ENCODE measurements around the gene OGDH.

OGDH gene

GRCh38 chr7:44735403-44736165 lies 129.2 kb downstream of the OGDH start:
- Histone ChIP-seq H3K4me1 (no peaks in the 10 kb centered on the region), H3K27me3 (ENCODE audit: low read depth) (no peaks in the 10 kb centered on the region), H3K4me3 (no peak overlapping the region), H3K36me3 (replicated peaks) (no peaks in the 10 kb centered on the region), H3K9me3 (no peaks in the 10 kb centered on the region)
- DNase-seq (ENCODE audit: low spot score in 2 of 2): no peak
- in situ Hi-C loops (cut with MboI; ENCODE audit: low sequenced_read_pairs): no loop called here

- no peaks in the 10 kb centered on the region for H3K4me1 ChIP-seq
- in situ Hi-C loops (cut with MboI; ENCODE audit: low sequenced_read_pairs): no loop called here
- no peak for DNase-seq (ENCODE audit: low spot score in 2 of 2)
These were observed 130.5 kb downstream of the OGDH start for GRCh38 chr7:44736896-44737295.

GRCh38 chr7:44738051-44738723 lies 131.8 kb downstream of the OGDH start:
- H3K27me3 ChIP-seq (ENCODE audit: low read depth): no peaks in the 10 kb centered on the region
- H3K4me3 ChIP-seq: no peak overlapping the region
- no peak for DNase-seq (ENCODE audit: low spot score in 2 of 2)
- in situ Hi-C loops (cut with MboI; ENCODE audit: low sequenced_read_pairs): no loop called here
- H3K4me1 ChIP-seq: no peaks in the 10 kb centered on the region
- H3K36me3 ChIP-seq (replicated peaks): no peaks in the 10 kb centered on the region
- H3K9me3 ChIP-seq: no peaks in the 10 kb centered on the region

More at GRCh38 chr7:44736896-44737295, 130.5 kb downstream of the OGDH start:
- H3K4me3 ChIP-seq: no peak overlapping the region
- H3K27me3 ChIP-seq (ENCODE audit: low read depth): no peaks in the 10 kb centered on the region
- H3K9me3 ChIP-seq: no peaks in the 10 kb centered on the region
- H3K36me3 ChIP-seq (replicated peaks): no peaks in the 10 kb centered on the region

DNA sequence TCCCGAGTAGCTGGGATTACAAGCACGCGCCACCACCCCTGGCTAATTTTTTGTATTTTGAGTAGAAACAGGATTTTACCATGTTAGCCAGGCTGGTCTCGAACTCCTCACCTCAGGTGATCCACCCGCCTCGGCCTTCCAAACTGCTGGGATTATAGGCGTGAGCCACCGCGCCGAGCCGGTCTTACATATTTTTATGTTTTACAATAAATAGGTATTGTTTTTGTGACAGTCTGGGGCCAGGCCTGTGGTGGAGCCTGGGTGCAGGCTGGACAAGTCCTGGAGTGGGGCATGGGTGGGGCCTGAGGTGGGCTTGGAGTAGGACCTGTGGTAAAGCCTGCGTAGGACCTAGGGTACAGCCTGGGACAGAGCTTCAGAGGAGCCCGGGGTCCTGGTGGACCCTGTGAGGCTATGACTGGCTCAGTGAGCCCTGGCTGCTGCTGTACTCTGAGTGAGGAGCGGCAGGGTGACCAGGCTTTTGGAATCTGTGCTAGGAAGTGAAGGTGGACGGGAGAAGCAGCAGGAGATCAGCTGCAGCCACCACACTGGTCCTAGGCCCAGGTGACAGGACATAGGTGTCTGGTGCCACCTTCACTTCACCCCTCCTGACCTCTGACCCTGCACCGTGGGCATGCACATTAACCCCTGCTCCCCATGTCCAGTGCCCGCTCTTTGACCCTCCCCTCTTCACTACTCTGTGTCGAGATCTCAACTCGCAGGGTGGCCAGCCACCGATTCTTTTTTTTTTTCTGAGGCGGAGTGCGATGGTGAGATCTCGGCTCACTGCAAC lies 132.6 kb downstream of the OGDH start:
- Histone ChIP-seq H3K36me3 (replicated peaks) (no peaks in the 10 kb centered on the region), H3K4me1 (peaks cover 7% of the 10 kb centered on the region), H3K9me3 (no peaks in the 10 kb centered on the region), H3K4me3 (no peak overlapping the region), H3K27me3 (ENCODE audit: low read depth) (no peaks in the 10 kb centered on the region)
- no peak for DNase-seq (ENCODE audit: low spot score in 2 of 2)
- in situ Hi-C loops (cut with MboI; ENCODE audit: low sequenced_read_pairs): no loop called here

DNA sequence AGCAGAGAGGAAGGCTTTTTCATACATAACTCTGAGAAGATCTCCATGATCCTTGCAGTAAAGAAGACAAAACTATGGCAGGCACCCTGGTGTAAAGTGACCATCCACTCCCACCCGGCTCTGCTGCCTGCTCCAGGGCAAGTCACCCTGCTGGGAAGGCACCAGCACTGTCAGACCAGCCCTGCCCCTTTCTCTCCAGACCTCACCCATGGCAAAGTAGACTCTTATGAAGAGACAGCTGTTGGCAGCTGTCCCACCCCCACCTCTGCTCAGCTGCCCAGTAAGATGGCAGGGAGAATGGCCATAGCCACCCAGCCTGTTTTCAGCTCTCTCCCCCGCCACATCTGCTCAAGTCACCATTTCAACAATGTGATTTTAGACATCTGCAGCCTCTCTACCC lies 133.6 kb downstream of the OGDH start:
- Histone ChIP-seq H3K9me3 (no peaks in the 10 kb centered on the region), H3K4me3 (no peak overlapping the region), H3K27me3 (ENCODE audit: low read depth) (no peaks in the 10 kb centered on the region), H3K36me3 (replicated peaks) (no peaks in the 10 kb centered on the region), H3K4me1 (peaks cover 12% of the 10 kb centered on the region)
- DNase-seq (ENCODE audit: low spot score in 2 of 2): no peak
- in situ Hi-C loops (cut with MboI; ENCODE audit: low sequenced_read_pairs): no loop called here

DNA sequence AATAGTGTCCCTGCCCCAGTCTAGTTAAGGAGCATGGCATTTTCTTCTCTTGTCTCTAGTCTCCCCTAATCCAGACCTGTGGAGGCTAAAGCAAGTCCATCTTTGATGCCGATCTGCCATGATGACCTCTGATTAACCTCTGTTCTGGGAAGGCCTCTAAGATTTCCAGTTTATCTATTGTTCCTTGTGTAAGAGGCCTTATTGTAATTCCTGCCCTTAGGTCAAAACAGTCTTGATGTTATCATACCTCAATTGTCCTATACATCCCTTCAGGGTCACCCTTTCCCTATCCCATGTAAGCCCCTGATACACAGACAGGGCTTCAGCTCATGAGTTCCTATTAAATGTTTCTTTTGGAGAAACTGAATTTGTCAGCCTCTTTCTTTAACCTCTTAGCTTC lies 137.3 kb downstream of the OGDH start:
- H3K9me3 ChIP-seq: no peaks in the 10 kb centered on the region
- peak in 1 of 2 experiments; percentile 56 for DNase-seq (ENCODE audit: low spot score in 2 of 2)
- in situ Hi-C loops (cut with MboI; ENCODE audit: low sequenced_read_pairs): no loop called here

GRCh38 chr7:44748045-44748947 lies 141.9 kb downstream of the OGDH start, which contains the start of gene ZMIZ2:
Gene ZMIZ2, plus strand, starts transcription at chr7:44748847. Its CDS starts 7,403 bp downstream, at chr7:44756250.
- Histone ChIP-seq H3K36me3 (replicated peaks) (peaks cover 10% of the 10 kb centered on the region), H3K27me3 (ENCODE audit: low read depth) (no peaks in the 10 kb centered on the region), H3K4me1 (peaks cover 16% of the 10 kb centered on the region), H3K9me3 (no peaks in the 10 kb centered on the region), H3K4me3 (peak within 1 kb of the TSS; percentile 69)
- peak; percentile 79 to 91 for DNase-seq (ENCODE audit: low spot score in 2 of 2)
- in situ Hi-C loops (cut with MboI; ENCODE audit: low sequenced_read_pairs): no loop called here

More for the DNA sequence above, 137.3 kb downstream of the OGDH start:
- H3K4me3 ChIP-seq: no peak overlapping the region
- H3K36me3 ChIP-seq (replicated peaks): no peaks in the 10 kb centered on the region
- peaks cover 16% of the 10 kb centered on the region for H3K4me1 ChIP-seq
- H3K27me3 ChIP-seq (ENCODE audit: low read depth): no peaks in the 10 kb centered on the region

GRCh38 chr7:44748948-44749731 lies 142.7 kb downstream of the OGDH start:
- Histone ChIP-seq H3K27me3 (ENCODE audit: low read depth) (no peaks in the 10 kb centered on the region), H3K9me3 (no peaks in the 10 kb centered on the region), H3K4me3 (peak overlapping the region; percentile 69), H3K4me1 (peaks cover 8% of the 10 kb centered on the region), H3K36me3 (replicated peaks) (peaks cover 10% of the 10 kb centered on the region)
- in situ Hi-C loops (cut with MboI; ENCODE audit: low sequenced_read_pairs): no loop called here
- DNase-seq (ENCODE audit: low spot score in 2 of 2): no peak

DNA sequence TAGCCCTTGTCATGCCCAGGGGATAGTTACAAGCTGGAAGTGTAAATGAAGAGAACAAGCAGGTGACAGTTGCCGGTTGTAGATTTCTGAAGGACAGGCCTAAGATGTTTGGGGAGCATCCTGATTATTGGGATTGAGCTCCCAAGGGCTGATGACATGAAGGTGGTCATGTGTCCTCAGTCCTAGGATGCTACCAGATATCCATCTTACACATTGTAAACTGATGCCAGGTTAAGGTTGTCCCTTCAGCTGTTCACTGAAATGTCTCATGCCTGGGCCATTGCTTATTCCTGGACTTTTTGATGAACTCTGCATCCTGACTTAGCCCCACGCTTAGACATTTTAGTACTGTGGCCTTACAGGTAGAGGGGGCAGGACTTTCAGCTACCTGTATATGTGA lies 143.6 kb downstream of the OGDH start:
- Histone ChIP-seq H3K9me3 (no peaks in the 10 kb centered on the region), H3K4me3 (no peak overlapping the region; the same call in 1 of the 2 replicates), H3K36me3 (replicated peaks) (peaks cover 10% of the 10 kb centered on the region), H3K27me3 (ENCODE audit: low read depth) (no peaks in the 10 kb centered on the region), H3K4me1 (peaks cover 4% of the 10 kb centered on the region)
- no peak for DNase-seq (ENCODE audit: low spot score in 2 of 2)
- in situ Hi-C loops (cut with MboI; ENCODE audit: low sequenced_read_pairs): no loop called here

GRCh38 chr7:44750424-44750823 lies 144.0 kb downstream of the OGDH start:
- Histone ChIP-seq H3K4me3 (no peak overlapping the region), H3K9me3 (no peaks in the 10 kb centered on the region), H3K36me3 (replicated peaks) (peaks cover 10% of the 10 kb centered on the region), H3K27me3 (ENCODE audit: low read depth) (no peaks in the 10 kb centered on the region), H3K4me1 (peaks cover 4% of the 10 kb centered on the region)
- in situ Hi-C loops (cut with MboI; ENCODE audit: low sequenced_read_pairs): no loop called here
- no peak for DNase-seq (ENCODE audit: low spot score in 2 of 2)

DNA sequence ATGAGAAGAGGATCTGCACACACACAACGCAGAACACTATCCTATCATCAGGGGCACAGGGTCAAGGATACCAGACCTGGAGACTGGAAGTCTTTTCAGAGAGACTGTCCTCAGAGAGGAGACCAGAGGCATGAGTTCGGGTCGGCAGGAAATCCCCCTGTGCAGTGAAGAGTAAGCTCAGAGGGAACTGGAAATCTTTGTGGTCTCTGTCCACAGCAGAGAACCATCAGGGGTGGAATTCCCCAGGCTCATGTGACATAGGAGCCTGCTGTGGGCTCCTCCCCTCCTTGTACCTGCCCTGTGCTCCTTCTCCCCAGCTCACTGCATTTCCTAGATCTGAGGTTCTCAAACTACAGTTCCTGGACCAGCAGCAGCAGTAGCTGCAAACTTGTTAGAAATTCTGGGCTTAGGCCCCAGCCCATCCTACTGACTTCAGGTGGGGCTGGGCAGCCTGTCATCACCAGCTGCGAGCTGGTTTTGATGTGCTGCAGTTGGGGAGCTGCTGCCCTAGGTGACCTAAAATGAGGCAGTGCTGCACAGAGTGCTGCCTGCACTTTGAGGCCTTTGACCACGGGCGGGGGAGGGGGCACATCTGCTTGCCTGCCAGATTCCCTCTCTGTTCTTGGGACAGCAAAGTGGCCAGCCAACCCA lies 144.6 kb downstream of the OGDH start:
- Histone ChIP-seq H3K4me3 (no peak overlapping the region), H3K9me3 (no peaks in the 10 kb centered on the region), H3K4me1 (peaks cover 4% of the 10 kb centered on the region), H3K36me3 (replicated peaks) (peaks cover 10% of the 10 kb centered on the region), H3K27me3 (ENCODE audit: low read depth) (no peaks in the 10 kb centered on the region)
- no peak for DNase-seq (ENCODE audit: low spot score in 2 of 2)
- in situ Hi-C loops (cut with MboI; ENCODE audit: low sequenced_read_pairs): no loop called here

DNA sequence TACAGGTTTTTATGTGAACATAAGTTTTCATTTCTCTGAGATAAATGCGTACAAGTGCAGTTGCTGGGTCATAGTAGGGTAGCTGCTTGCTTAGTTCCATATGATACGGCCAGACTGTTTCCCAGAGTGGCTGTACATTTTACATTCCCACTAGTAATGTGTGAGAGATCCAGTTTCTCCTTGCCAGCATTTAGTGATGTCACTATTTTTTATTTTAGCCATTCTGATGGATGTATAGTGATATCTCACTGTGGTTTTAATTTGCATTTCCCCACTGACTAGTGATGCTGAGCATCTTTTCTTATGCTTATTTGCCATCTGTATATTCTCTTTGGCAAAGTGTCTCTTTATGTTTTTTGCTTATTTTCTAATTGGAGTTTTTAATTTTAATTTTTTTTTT lies 146.4 kb downstream of the OGDH start:
- in situ Hi-C loops (cut with MboI; ENCODE audit: low sequenced_read_pairs): no loop called here
- Histone ChIP-seq H3K36me3 (replicated peaks) (peaks cover 10% of the 10 kb centered on the region), H3K4me1 (peaks cover 2% of the 10 kb centered on the region)

More for the DNA sequence above, 146.4 kb downstream of the OGDH start:
- Histone ChIP-seq H3K4me3 (no peak overlapping the region), H3K27me3 (ENCODE audit: low read depth) (no peaks in the 10 kb centered on the region), H3K9me3 (no peaks in the 10 kb centered on the region)
- DNase-seq (ENCODE audit: low spot score in 2 of 2): no peak

Data from HAP-1 (cell line).